Psoas muscle (tissue), 8 donors: ENCODE measurements around the gene MYOD1. TPM values are rescaled to one million over a fixed set of nuclear protein-coding genes. Genes with fewer than 3 reads are reported as not detected.
A peak's percentile ranks its signal among the peaks of the same experiment; 100 is the strongest.

Experiments used
- ATAC-seq, 4 donors: fragments of 200-7000 bp; cut with Tn5 transposase; one replicate each; pipeline ENCODE4 v1.9.1; 2020; ENCODE audit warnings: moderate library complexity in 3 of 4, mild to moderate bottlenecking in 2 of 4
- DNase-seq, 2 donors: peaks; one replicate each; pipeline ENCODE4 v3.0.0-alpha.2; 2020
- H3K27ac ChIP-seq: fragments of 200-600 bp; one replicate; pipeline ENCODE4 v1.8.0; 2022
- H3K27me3 ChIP-seq, 3 donors: fragments of 200-600 bp in 1 of 3; one replicate each; pipeline versions ENCODE4 v1.6.1 to v1.8.0; 2013 to 2022; ENCODE audit warnings: low read length in 2 of 3, mild to moderate bottlenecking in 2 of 3, moderate library complexity in 1 of 3; ENCODE audit not compliant: insufficient read depth in 3 of 3
- H3K36me3 ChIP-seq, 2 donors: fragments of 200-600 bp in 1 of 2; one replicate each; pipeline versions ENCODE4 v1.6.1 to v1.8.0; 2013 to 2022; ENCODE audit warnings: low read depth in 1 of 2, mild to moderate bottlenecking in 1 of 2, moderate library complexity in 1 of 2; ENCODE audit not compliant: insufficient read depth in 1 of 2
- H3K4me1 ChIP-seq: fragments of 200-600 bp; one replicate; pipeline ENCODE4 v1.8.0; 2022
- H3K4me3 ChIP-seq: fragments of 200-600 bp; one replicate; pipeline ENCODE4 v1.8.0; 2022; ENCODE audit warnings: mild to moderate bottlenecking
- H3K9me3 ChIP-seq: fragments of 200-600 bp; one replicate; pipeline ENCODE4 v1.8.0; 2022
- CTCF ChIP-seq: fragments of 200-600 bp; IDR thresholded peaks from one replicate; pipeline ENCODE4 v1.8.0; 2022; ENCODE audit warnings: antibody characterized with exemption
- WGBS, 3 donors: extraction: QIAGEN DNeasy Blood & Tissue Kit; methylation state at CpG; one replicate each; pipeline versions ENCODE4 v1.1.6 to v1.1.7; 2013; 5-methylcytosine and 5-hydroxymethylcytosine counted together
- intact Hi-C, 2 donors: fragments of 100-400 bp; cut with DNase I; formaldehyde crosslinking; loops; one replicate each; pipeline versions ENCODE4 v1.11.0 to v1.14.2; 2022
- polyA plus RNA-seq, 3 donors: library from polyadenylated mRNA; stranded (reverse); fragments of 200-250 nt; gene quantifications; one replicate each; pipeline ENCODE4 v1.2.3, GENCODE V29; 2013
- total RNA-seq, 4 donors: library from RNA; stranded (reverse); fragmentation: NEBNext Ultra II Directional in 2 of 4; extraction: Animal tissue kit (Norgen Biotek cat#: 25700) in 2 of 4; gene quantifications; one replicate each; pipeline versions ENCODE4 v1.2.1 to v1.2.4, GENCODE V29; 2021 to 2023
- donor health status: healthy with polysubstance abuse.
- donor health status: DM: no; HTN: no; CAD: no; lungs with moderate emphysema.
- donor health status: Bipolar disorder and iron deficiency.
- donor health status: healthy.
- donor health status: DM: yes; HTN: yes; CAD: no.
- donor health status: DM: no; HTN: no; CAD: no.
- donor health status: DM: no; HTN: no; CAD: no.
- donor health status: DM: yes; HTN: yes; CAD: no.

Gene MYOD1
- total and polyA plus RNA-seq, 7 donors: 5.0 to 95.7 (median 56.2) TPM

- Histone ChIP-seq H3K4me1 (peaks cover 18% of the 10 kb centered on the region), H3K4me3 (peak within 1 kb of the TSS; percentile 66), H3K27ac (no peak within 1 kb of the TSS), H3K9me3 (no peaks in the 10 kb centered on the region), H3K27me3 (peaks cover 0 to 31% (median 23%) of the 10 kb centered on the region in 3 donors), H3K36me3 (peaks cover 0 to 4% of the 10 kb centered on the region in 2 donors)
- peak; percentile 3 to 19 (median 18) for ATAC-seq
- TF ChIP-seq CTCF: no peak
- intact Hi-C loops: loop anchor here in 1 of 2 donors (5.0 kb wide), 1 partner anchor 93 kb away; no protein-coding TSS in a partner anchor
- peak in 1 of 2 donors; percentile 70 for DNase-seq
- WGBS, 3 donors: 0 to 3% (median 1%) methylated on average over 20 to 65 of the region's 66 CpGs
Measured at GRCh38 chr11:17734418-17734911, 15.1 kb downstream of the MYOD1 start, which contains the start of gene KCNC1. KCNC1 (plus strand) TSS chr11:17734781; CDS start chr11:17736003, 1,222 bp downstream.

- Histone ChIP-seq H3K4me3 (peak overlapping the region; percentile 66), H3K36me3 (no peaks in the 10 kb centered on the region), H3K9me3 (no peaks in the 10 kb centered on the region), H3K27me3 (peaks cover 0 to 37% (median 23%) of the 10 kb centered on the region in 3 donors), H3K27ac (no peak overlapping the region), H3K4me1 (peaks cover 17% of the 10 kb centered on the region)
- intact Hi-C loops: loop anchor here in 1 of 2 donors (5.0 kb wide), 1 partner anchor 92 kb away; no protein-coding TSS in a partner anchor
- ATAC-seq (peak; percentile 53 to 59 (median 58)), DNase-seq (peak; percentile 73 to 84)
- no peak for TF ChIP-seq CTCF
- 1% methylated on average over 30 to 73 of the region's 73 CpGs for WGBS, 3 donors
Measured at GRCh38 chr11:17734986-17735817, 15.8 kb downstream of the MYOD1 start.

GRCh38 chr11:17735818-17736578 is 16.6 kb downstream of the MYOD1 start:
- peak in 1 of 2 donors; percentile 48 for DNase-seq
- intact Hi-C loops: no loop called here
- ATAC-seq: no peak

GRCh38 chr11:17736579-17736893 is 17.2 kb downstream of the MYOD1 start:
- WGBS, 3 donors: 33 to 56% (median 40%) methylated on average over 12 of the region's 12 CpGs
- DNase-seq (peak in 1 of 2 donors; percentile 35), ATAC-seq (no peak)
- Histone ChIP-seq H3K27me3 (peaks cover 0 to 38% (median 23%) of the 10 kb centered on the region in 3 donors), H3K36me3 (no peaks in the 10 kb centered on the region), H3K27ac (no peak overlapping the region), H3K9me3 (no peaks in the 10 kb centered on the region), H3K4me3 (no peak overlapping the region), H3K4me1 (peaks cover 5% of the 10 kb centered on the region)
- intact Hi-C loops: no loop called here
- TF ChIP-seq CTCF: no peak

More at GRCh38 chr11:17735818-17736578, 16.6 kb downstream of the MYOD1 start:
- no peaks in the 10 kb centered on the region for H3K9me3 ChIP-seq
- H3K4me1 ChIP-seq: peaks cover 11% of the 10 kb centered on the region
- peak overlapping the region; percentile 66 for H3K4me3 ChIP-seq
- TF ChIP-seq CTCF: peak; percentile 15
- no peak overlapping the region for H3K27ac ChIP-seq
- H3K36me3 ChIP-seq: no peaks in the 10 kb centered on the region
- peaks cover 0 to 38% (median 23%) of the 10 kb centered on the region in 3 donors for H3K27me3 ChIP-seq
- WGBS, 3 donors: 17 to 24% (median 18%) methylated on average over 87 to 102 of the region's 102 CpGs
